Measurements from ENCODE around the gene WWP2.

GRCh38 chr16:69892378-69892777 lies 130.2 kb downstream of the WWP2 start:
- TF ChIP-seq USF1 (IDR thresholded peaks at IDR 0.05), result no peak
- TF ChIP-seq ZBTB7A (IDR thresholded peaks at IDR 0.05; ENCODE audit: low read depth), result no peak
- TF ChIP-seq EGR1 (IDR thresholded peaks at IDR 0.05), result no peak
- TF ChIP-seq EP300 (IDR thresholded peaks at IDR 0.05; ENCODE audit: borderline replicate concordance), result no peak
- no peak for TF ChIP-seq YY1 (IDR thresholded peaks at IDR 0.05; ENCODE audit: low read depth)
- no peak for TF ChIP-seq RAD21 (IDR thresholded peaks at IDR 0.05; ENCODE audit: low read depth)
- TF ChIP-seq TCF12 (IDR thresholded peaks at IDR 0.05; ENCODE audit: low read depth), result no peak
- TF ChIP-seq CREB1 (IDR thresholded peaks at IDR 0.05; ENCODE audit: low read depth), result no peak
- no peak for TF ChIP-seq TAF1 (IDR thresholded peaks at IDR 0.05; ENCODE audit: low read depth)
